Stimulated activated CD4-positive, alpha-beta T cell treated with anti-CD3 and anti-CD28 coated beads, Interleukin-2, amount 100 ng/mL, for 24 hours (primary cell): ENCODE results near the gene STK11.

ENCODE experiments used
- DNase-seq, 2 donors: peaks; one replicate each; pipeline ENCODE4 v3.0.0-alpha.2; 2020

Gene STK11

GRCh38 chr19:1226522-1227303 lies 21.1 kb downstream of the STK11 start:
- no peak for DNase-seq

DNA sequence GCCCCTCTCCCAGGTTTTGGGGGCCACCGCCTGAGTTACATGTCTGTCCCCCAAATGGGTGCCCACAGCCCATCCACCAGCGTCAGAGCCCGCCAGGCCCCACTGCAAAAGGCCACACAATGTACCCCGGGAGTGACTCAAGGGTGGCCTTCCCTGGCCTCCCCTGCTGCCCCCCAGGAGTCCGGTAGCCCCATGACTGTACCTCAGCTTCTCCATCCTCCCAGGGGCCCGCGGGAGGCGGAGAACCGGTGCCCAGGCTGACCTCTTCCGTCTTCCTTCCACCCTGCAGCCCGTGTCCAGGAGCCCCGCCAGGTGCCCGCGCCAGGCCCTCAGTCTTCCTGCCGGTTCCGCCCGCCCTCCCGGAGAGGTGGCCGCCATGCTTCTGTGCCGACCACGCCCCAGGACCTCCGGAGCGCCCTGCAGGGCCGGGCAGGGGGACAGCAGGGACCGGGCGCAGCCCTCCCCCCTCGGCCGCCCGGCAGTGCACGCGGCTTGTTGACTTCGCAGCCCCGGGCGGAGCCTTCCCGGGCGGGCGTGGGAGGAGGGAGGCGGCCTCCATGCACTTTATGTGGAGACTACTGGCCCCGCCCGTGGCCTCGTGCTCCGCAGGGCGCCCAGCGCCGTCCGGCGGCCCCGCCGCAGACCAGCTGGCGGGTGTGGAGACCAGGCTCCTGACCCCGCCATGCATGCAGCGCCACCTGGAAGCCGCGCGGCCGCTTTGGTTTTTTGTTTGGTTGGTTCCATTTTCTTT lies 21.9 kb downstream of the STK11 start:
- DNase-seq: no peak

GRCh38 chr19:1228161-1228957 lies 22.8 kb downstream of the STK11 start:
- DNase-seq: no peak

GRCh38 chr19:1229056-1229923 lies 23.7 kb downstream of the STK11 start:
- DNase-seq: no peak

DNA sequence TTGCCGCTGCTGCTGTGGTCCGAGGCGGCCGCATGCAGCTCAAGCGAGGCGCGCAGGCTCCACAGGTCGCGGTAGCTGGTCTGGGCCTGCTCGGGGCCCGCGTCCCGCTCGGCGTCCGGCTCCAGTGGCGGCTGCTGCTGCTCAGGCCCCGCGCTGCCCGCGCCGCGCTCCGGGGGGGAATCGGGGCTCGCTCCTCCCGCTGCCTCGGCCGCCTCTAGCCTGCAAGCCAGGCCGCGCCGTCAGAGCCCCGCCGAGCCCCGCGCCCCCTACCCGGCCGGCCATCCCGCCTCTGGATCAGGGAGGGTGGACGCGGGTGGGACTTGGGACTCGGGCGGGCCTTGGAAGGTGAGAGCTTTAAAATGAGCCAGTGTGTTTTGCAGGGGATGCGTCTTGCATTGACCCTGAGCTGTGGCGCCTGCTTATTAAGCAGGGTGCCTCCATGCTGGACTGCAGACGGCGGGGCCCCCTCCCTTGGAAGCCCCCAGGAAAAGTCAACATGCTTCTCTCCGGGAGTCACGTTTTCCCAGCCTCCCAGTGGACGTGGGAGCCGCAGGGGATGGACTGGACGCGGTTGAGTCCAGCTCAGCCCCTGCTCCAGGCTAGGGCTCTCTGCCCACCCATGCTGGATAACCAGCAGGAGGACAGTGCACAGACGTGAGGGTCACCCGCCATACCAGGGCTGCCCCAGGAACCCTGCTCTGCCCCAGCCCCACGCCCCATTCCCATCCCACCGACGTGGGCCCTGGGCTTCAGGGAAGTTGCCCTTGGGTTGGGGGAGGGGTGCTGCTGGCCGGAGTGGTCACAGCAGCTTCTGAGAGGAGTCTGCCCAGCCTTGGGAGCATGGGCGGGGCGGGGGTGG lies 24.6 kb downstream of the STK11 start:
- DNase-seq: no peak

DNA sequence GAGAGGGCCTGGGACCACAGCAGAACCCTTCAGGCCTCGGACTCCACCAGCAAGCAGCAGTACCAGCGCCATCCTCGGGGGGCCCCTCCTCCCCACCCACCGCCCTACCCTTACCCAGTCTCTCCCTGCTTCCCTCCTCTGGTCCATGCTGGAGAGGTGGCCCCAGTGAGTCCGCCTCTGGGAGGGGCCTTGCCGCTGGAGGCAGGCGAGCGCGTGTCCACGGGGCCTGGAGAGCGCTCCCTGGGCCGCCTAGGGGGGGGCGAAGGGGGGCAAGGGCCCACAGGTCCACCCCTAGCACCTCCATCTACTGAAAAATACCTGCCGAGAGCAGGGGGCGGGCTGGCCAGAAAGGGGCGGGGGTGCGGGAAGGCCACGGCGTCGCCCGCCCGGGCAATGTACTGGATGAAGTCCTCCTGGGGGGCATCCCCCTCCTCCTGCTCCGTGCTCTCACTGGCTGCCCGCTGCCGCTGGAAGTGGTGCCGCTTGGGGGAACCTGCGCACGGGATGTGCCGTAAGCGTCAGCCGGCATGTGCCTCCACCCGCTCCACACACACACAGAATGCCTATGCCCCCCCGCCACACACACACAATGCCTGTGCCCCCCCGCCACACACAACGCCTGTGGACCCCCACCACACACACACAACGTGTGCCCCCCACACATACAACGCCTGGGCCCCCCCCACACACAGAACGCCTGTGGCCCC lies 25.4 kb downstream of the STK11 start:
- DNase-seq: no peak

DNA sequence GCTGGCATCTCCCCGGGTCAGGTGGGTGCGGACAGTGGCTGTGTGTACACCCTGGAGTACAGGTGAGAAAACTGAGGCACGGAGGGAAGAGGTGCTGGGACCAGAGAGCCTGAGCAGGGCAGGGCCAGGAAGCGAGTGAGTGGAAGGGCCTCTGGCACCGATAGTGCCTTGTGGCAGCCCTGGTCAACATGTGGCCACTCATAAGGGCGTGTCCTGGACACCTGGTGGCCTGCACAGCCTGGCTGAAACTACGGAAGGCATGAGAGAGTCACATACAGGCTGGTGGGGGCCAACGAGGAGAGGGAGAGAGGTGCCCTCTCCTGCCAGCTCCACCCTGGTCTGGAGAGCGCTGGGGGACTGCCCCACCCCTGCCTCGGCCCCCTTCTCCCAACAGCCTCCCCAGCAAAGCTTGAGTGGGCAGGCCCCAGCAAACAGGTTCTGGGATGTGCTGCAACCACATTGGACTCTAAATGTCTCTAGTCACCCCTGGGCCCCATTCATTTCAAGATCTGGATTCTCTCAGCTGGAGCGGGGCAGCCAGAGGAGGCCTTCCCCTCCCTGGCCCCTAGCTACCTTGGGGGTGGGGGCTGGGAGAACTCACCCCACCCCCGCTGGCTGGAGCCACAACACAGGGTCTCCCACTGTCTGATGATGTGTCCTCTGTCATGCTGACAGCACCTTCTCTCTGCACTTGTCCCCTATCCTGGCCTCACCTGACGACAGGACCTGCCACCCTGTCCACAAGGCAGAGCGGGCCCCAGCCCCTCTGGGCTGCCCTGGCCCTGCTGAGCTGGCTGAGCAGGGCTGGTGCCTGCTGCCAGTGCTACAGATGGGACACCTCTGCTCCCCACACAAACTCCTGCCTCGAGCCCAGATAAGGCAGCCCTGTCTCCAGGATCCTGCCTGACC lies 26.4 kb downstream of the STK11 start:
- no peak for DNase-seq

- DNase-seq: no peak
Observed at GRCh38 chr19:1232652-1233072, 27.1 kb downstream of the STK11 start.

- no peak for DNase-seq
Observed at GRCh38 chr19:1233115-1233667, 27.6 kb downstream of the STK11 start.

GRCh38 chr19:1234051-1234954 lies 28.7 kb downstream of the STK11 start:
- DNase-seq: no peak

DNA sequence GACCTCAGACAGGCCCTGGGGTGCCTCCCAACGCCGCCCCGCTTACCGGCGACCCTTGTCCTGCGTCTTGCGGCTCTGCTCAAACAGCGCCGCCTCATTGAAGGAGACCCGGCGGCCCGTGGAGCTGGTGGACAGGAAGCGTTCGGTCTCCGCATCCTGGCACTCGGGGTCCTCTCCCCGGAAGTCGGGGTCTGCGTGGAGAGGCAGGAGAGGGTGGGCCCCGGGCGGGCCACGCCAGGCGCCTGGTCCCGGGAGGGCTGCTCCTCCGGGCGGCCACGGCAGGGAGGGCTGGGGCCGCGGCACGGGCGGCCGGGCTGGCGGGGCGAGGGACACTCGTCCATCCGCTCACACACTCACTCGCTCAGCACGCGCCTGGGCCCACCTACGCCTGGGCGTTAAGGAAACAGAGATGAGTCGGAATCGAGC lies 29.4 kb downstream of the STK11 start:
- no peak for DNase-seq

- DNase-seq: no peak
Observed at GRCh38 chr19:1235625-1236538, 30.3 kb downstream of the STK11 start.

GRCh38 chr19:1236576-1236975 lies 31.0 kb downstream of the STK11 start:
- DNase-seq: no peak

GRCh38 chr19:1237027-1237659 lies 31.6 kb downstream of the STK11 start:
- DNase-seq: no peak

DNA sequence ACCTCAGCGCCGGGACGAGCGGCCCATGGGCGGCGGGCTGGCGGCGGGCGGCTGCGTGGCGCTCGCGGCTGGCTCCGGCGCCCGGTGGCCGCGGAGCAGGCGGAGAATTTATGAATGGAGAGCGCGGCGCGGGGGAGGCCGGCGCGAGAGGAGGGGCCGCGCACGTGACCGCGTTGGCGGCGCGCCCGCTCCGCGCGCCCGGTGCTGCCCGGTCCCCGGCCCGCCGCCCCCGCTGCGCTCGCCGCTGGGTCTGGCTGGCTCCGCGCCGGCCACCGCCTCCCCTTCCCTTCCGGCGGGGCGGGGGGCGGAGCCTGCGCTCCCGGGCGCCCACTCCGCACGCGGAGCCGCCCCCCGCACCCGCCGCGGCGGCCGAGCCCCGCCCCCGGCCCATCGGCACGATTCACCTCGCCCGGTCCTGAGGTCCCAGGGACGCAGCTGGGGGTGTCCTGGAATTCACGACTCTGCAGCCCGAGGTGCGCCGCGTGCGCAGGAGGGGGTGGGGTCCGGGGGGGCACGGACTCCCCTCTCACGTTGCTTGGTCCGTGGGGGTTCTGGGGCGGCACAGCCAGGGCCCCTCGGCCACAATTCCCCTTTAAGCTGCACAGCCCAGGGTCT lies 32.3 kb downstream of the STK11 start, which contains the start of gene CBARP:
CBARP (minus strand) TSS at position 252 of the 615 bp plus-strand sequence. CDS start 1,905 bp downstream, outside the sequence.
- peak in 1 of 2 donors; percentile 53 for DNase-seq
